Astrocyte (in vitro differentiated cells and primary cell): ENCODE measurements around the gene WWP2.

Source experiments
- EZH2 ChIP-seq: IDR thresholded peaks from 2 replicates; pipeline ENCODE4 v1.6.1; 2012; ENCODE audit warnings: mild to moderate bottlenecking, low read length, inconsistent platforms; ENCODE audit not compliant: insufficient read depth
- TF ChIP-seq, protein P1 (sequence below): IDR thresholded peaks from 2 replicates; pipeline ENCODE4 v1.5.1; 2011; ENCODE audit warnings: low read depth, mild to moderate bottlenecking, inconsistent platforms, low read length, moderate library complexity; ENCODE audit not compliant: insufficient read depth

DNA sequence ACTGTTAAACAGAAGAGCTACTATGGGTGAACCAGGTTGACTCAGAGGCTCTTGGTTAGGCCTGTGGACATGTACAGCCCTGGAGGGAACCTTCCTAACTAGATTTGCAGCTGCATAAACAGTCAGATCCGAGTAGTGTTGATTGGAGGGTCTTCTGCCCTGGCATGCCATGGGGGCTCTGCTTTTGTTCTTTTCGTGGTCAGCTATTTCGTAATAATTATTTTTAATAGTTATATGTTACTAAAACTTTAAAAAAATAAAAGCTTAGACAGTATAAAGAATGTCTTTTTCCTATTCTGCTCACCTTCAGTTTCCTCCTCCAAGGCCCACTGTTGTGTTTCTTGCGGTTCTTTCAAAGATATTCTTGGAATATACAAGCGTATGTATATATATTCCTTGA is 121.6 kb downstream of the WWP2 start:
- TF ChIP-seq, protein P1, sequence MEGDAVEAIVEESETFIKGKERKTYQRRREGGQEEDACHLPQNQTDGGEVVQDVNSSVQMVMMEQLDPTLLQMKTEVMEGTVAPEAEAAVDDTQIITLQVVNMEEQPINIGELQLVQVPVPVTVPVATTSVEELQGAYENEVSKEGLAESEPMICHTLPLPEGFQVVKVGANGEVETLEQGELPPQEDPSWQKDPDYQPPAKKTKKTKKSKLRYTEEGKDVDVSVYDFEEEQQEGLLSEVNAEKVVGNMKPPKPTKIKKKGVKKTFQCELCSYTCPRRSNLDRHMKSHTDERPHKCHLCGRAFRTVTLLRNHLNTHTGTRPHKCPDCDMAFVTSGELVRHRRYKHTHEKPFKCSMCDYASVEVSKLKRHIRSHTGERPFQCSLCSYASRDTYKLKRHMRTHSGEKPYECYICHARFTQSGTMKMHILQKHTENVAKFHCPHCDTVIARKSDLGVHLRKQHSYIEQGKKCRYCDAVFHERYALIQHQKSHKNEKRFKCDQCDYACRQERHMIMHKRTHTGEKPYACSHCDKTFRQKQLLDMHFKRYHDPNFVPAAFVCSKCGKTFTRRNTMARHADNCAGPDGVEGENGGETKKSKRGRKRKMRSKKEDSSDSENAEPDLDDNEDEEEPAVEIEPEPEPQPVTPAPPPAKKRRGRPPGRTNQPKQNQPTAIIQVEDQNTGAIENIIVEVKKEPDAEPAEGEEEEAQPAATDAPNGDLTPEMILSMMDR: no peak
- TF ChIP-seq EZH2: no peak
